Daoy (cell line): Measurements from ENCODE around the gene ATP1B1. TPM values are rescaled to one million over a fixed set of nuclear protein-coding genes. Genes with fewer than 3 reads are reported as not detected.
"Not testable (repeated sequence)": the region's sequence is repeated elsewhere in the genome, so short reads cannot be mapped to it uniquely, and the experiment has no call there.

Experiments used
- DNase-seq: peaks from one replicate; pipeline ENCODE4 v3.0.0-alpha.2; 2015; ENCODE audit warnings: low read depth
- total RNA-seq: library from RNA; depleted of rRNA; stranded (reverse); fragments of >200 nt; shearing (Covaris generic); gene quantifications from 2 replicates; pipeline ENCODE4 v1.2.3, GENCODE V29; 2014

ATP1B1 gene
- total RNA-seq, 1 experiment from 2014 or later: 46.6 TPM

GRCh38 chr1:169142129-169142528 lies 35.6 kb downstream of the ATP1B1 start:
- DNase-seq: no peak

GRCh38 chr1:169143346-169143745 lies 36.9 kb downstream of the ATP1B1 start:
- no peak for DNase-seq

- DNase-seq: no peak
These were observed 37.5 kb downstream of the ATP1B1 start for GRCh38 chr1:169143984-169144383.

- DNase-seq: no peak
These were observed 38.6 kb downstream of the ATP1B1 start for GRCh38 chr1:169144941-169145626.

- no peak for DNase-seq
These were observed 40.2 kb downstream of the ATP1B1 start for GRCh38 chr1:169146576-169147214.

GRCh38 chr1:169148472-169149252 lies 42.2 kb downstream of the ATP1B1 start:
- DNase-seq: no peak

- DNase-seq: no peak
These were observed 43.2 kb downstream of the ATP1B1 start for GRCh38 chr1:169149555-169150286.

- DNase-seq: no peak
These were observed 44.3 kb downstream of the ATP1B1 start for GRCh38 chr1:169150641-169151337.

- no peak for DNase-seq
These were observed 44.9 kb downstream of the ATP1B1 start for GRCh38 chr1:169151338-169151837.

GRCh38 chr1:169155675-169156074 lies 49.2 kb downstream of the ATP1B1 start:
- DNase-seq: no peak

GRCh38 chr1:169156580-169156979 lies 50.1 kb downstream of the ATP1B1 start:
- no peak for DNase-seq

GRCh38 chr1:169160845-169161495 lies 54.5 kb downstream of the ATP1B1 start:
- no peak for DNase-seq

GRCh38 chr1:169161496-169162194 lies 55.2 kb downstream of the ATP1B1 start:
- peak; percentile 13 for DNase-seq

- peak; percentile 54 for DNase-seq
These were observed 56.6 kb downstream of the ATP1B1 start for GRCh38 chr1:169163059-169163458.

GRCh38 chr1:169175461-169175860 lies 69.0 kb downstream of the ATP1B1 start:
- no peak for DNase-seq

GRCh38 chr1:169179431-169179830 lies 72.9 kb downstream of the ATP1B1 start:
- not testable (repeated sequence) for DNase-seq

- DNase-seq: no peak
These were observed 73.7 kb downstream of the ATP1B1 start for GRCh38 chr1:169180174-169180573.
